ENCODE results near the gene NRP2. TPM values are rescaled to one million over a fixed set of nuclear protein-coding genes. Genes with fewer than 3 reads are reported as not detected.
A peak's percentile ranks its signal among the peaks of the same experiment; 100 is the strongest.

NRP2 gene
- total RNA-seq, 4 donors from 2014 or later, result 128 to 196 (median 176) TPM

- TF ChIP-seq CTCF (IDR thresholded peaks at IDR 0.05) (no peak), EP300 (IDR thresholded peaks at IDR 0.05) (no peak), POLR2A (IDR thresholded peaks at IDR 0.05) (no peak)
- H3K4me1 ChIP-seq, result peaks cover 0 to 64% (median 6%) of the 10 kb centered on the region in 4 donors
- peak overlapping the region in 2 of 4 donors; percentile 38 to 45 for H3K27ac ChIP-seq
- no peak overlapping the region for H3K4me3 ChIP-seq
- no peaks in the 10 kb centered on the region for H3K9me3 ChIP-seq
- peaks cover 0 to 10% (median 0%) of the 10 kb centered on the region in 3 donors for H3K36me3 ChIP-seq
- 44 to 47% methylated on average over 5 of the region's 5 CpGs for WGBS, 2 donors
- H3K27me3 ChIP-seq, result no peaks in the 10 kb centered on the region
- DNase-seq (ENCODE audit: low spot score in 2 of 2), result no peak
Observed at GRCh38 chr2:205776720-205777119, 94.4 kb downstream of the NRP2 start.

- Histone ChIP-seq H3K4me1 (peaks cover 0 to 75% (median 7%) of the 10 kb centered on the region in 4 donors), H3K27ac (no peak overlapping the region), H3K27me3 (no peaks in the 10 kb centered on the region), H3K36me3 (peaks cover 0 to 10% (median 0%) of the 10 kb centered on the region in 3 donors), H3K4me3 (no peak overlapping the region), H3K9me3 (no peaks in the 10 kb centered on the region)
- no peak for DNase-seq (ENCODE audit: low spot score in 2 of 2)
- WGBS, 2 donors, result 83 to 84% methylated on average over 3 of the region's 3 CpGs
- TF ChIP-seq EP300 (IDR thresholded peaks at IDR 0.05) (no peak), POLR2A (IDR thresholded peaks at IDR 0.05) (no peak), CTCF (IDR thresholded peaks at IDR 0.05) (no peak)
Observed at GRCh38 chr2:205778356-205778755, 96.1 kb downstream of the NRP2 start.

- Histone ChIP-seq H3K4me1 (peaks cover 0 to 80% (median 22%) of the 10 kb centered on the region in 4 donors), H3K27ac (peak overlapping the region in 2 of 4 donors; percentile 80 to 84), H3K27me3 (no peaks in the 10 kb centered on the region), H3K9me3 (no peaks in the 10 kb centered on the region), H3K4me3 (no peak overlapping the region), H3K36me3 (peaks cover 0 to 10% (median 0%) of the 10 kb centered on the region in 3 donors)
- no peak for DNase-seq (ENCODE audit: low spot score in 2 of 2)
- 66 to 70% methylated on average over 2 of the region's 2 CpGs for WGBS, 2 donors
- TF ChIP-seq CTCF (IDR thresholded peaks at IDR 0.05) (no peak), EP300 (IDR thresholded peaks at IDR 0.05) (no peak), POLR2A (IDR thresholded peaks at IDR 0.05) (no peak)
Observed at GRCh38 chr2:205780645-205781044, 98.3 kb downstream of the NRP2 start.

GRCh38 chr2:205781244-205781931 lies 99.1 kb downstream of the NRP2 start:
- peaks cover 0 to 82% (median 28%) of the 10 kb centered on the region in 4 donors for H3K4me1 ChIP-seq
- no peak for TF ChIP-seq POLR2A (IDR thresholded peaks at IDR 0.05)
- TF ChIP-seq EP300 (IDR thresholded peaks at IDR 0.05), result no peak
- TF ChIP-seq CTCF (IDR thresholded peaks at IDR 0.05), result no peak
- peak overlapping the region in 2 of 4 donors; percentile 80 to 84 for H3K27ac ChIP-seq
- DNase-seq (ENCODE audit: low spot score in 2 of 2), result no peak
- H3K36me3 ChIP-seq, result peaks cover 0 to 3% (median 0%) of the 10 kb centered on the region in 3 donors
- H3K27me3 ChIP-seq, result no peaks in the 10 kb centered on the region
- 68 to 76% methylated on average over 5 of the region's 5 CpGs for WGBS, 2 donors
- H3K4me3 ChIP-seq, result no peak overlapping the region
- H3K9me3 ChIP-seq, result no peaks in the 10 kb centered on the region

GRCh38 chr2:205782941-205783340 lies 100.6 kb downstream of the NRP2 start:
- H3K27ac ChIP-seq, result peak overlapping the region; percentile 42 to 84 (median 66)
- H3K4me3 ChIP-seq, result no peak overlapping the region
- DNase-seq (ENCODE audit: low spot score in 2 of 2), result no peak
- no peak for TF ChIP-seq EP300 (IDR thresholded peaks at IDR 0.05)
- no peak for TF ChIP-seq CTCF (IDR thresholded peaks at IDR 0.05)
- no peak for TF ChIP-seq POLR2A (IDR thresholded peaks at IDR 0.05)
- H3K9me3 ChIP-seq, result no peaks in the 10 kb centered on the region
- no peaks in the 10 kb centered on the region for H3K27me3 ChIP-seq
- H3K36me3 ChIP-seq, result no peaks in the 10 kb centered on the region
- peaks cover 0 to 83% (median 36%) of the 10 kb centered on the region in 4 donors for H3K4me1 ChIP-seq
- WGBS, 2 donors, result 72 to 75% methylated on average over 4 of the region's 4 CpGs
